8988T (cell line): ENCODE results near the gene MUC5B.
"Not testable (repeated sequence)": the region's sequence is repeated elsewhere in the genome, so short reads cannot be mapped to it uniquely, and the experiment has no call there.

Experiments
- DNase-seq: peaks from one replicate; pipeline ENCODE4 v3.0.0; 2011

The MUC5B gene

DNA sequence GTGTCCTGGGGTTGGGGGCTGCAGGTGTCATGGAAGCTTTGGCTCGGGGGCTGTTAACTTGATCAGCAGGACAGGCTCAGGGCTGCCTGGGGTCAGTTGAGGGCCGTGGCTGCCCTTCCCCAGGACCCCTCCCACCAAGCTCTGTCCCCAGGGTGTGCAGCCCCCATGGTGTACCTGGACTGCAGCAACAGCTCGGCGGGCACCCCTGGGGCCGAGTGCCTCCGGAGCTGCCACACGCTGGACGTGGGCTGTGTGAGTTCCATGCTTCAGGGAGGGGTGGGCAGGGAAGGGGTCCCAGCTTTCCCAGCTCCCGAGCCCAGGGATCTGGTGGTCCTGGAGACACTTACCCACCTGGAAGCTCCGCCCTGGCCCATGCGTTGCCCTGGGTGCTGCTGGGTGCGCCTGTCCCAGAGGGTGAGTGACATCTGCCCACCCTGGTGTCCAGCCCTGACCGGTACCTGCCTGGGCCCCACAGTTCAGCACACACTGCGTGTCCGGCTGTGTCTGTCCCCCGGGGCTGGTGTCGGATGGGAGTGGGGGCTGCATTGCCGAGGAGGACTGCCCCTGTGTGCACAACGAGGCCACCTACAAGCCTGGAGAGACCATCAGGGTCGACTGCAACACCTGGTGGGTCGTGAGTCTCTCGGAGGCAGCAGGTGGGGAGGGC, 11.3 kb downstream of the MUC5B start:
- DNase-seq = peak; percentile 41

DNA sequence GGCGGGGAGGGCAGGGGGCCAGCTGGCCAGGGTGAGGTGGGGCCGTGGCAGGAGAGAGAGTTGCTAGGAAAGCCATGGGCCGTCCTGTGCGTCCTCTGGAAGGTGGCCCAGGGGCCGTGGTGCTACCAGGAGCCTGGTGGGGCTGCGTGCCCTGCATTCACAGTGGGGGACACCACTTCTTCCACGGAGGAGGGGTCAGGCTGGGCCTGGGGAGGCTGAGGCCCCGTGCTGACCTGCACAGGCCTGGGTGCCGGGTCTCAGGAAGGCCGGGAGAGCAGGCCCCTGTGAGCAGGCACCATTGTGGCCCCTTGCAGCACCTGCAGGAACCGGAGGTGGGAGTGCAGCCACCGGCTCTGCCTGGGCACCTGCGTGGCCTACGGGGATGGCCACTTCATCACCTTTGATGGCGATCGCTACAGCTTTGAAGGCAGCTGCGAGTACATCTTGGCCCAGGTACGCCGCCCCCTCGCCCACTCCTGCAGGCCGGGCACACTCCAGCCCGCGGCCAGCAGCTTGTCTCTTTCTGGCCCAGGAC, 12.0 kb downstream of the MUC5B start:
- DNase-seq = peak; percentile 51

DNA sequence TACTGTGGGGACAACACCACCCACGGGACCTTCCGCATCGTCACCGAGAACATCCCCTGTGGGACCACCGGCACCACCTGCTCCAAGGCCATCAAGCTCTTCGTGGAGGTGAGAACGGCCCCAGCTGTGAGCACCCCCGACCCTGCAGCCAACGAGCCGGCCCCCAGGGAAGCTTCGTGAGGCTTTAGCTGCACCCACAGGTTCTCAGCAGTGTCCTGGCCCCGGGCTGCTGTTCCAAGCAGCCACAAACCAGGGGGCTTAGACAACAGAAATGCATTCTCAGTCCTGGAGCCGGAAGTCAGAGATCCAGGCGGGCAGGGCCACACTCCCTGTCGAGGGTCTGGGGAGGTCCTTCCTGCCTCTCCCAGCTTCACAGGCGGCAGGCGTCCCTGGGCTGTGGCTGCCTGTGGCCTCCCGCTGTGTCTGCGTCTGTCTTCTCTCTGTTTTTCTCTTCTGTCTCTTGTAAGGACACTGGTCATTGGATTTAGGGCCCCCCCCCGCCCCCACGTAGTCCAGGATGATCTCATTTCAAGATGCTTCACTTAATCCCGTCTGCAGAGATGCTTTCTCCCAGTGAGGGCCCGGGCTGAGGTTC, 12.5 kb downstream of the MUC5B start:
- DNase-seq = peak; percentile 55

DNA sequence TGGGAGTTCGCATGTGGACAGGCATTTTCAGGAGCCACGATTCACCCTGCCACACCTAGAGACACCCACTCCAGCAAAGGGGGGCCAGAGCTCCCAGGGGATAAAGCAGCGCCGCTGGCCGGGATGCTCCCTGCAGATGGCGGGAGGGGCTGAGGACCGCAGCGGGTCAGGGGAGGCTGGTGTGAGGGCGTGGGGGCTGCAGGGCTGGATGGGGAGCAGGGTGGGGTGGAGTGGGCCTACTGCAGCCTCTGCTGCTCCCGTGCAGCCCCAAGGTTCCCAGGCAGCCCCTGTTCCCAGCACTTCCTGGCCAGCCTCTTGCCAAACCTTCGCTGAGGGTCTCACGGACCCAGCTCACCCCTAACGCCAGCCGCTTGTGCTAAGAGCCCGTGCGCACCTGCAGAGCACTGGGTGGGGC, 13.0 kb downstream of the MUC5B start:
- no peak for DNase-seq

DNA sequence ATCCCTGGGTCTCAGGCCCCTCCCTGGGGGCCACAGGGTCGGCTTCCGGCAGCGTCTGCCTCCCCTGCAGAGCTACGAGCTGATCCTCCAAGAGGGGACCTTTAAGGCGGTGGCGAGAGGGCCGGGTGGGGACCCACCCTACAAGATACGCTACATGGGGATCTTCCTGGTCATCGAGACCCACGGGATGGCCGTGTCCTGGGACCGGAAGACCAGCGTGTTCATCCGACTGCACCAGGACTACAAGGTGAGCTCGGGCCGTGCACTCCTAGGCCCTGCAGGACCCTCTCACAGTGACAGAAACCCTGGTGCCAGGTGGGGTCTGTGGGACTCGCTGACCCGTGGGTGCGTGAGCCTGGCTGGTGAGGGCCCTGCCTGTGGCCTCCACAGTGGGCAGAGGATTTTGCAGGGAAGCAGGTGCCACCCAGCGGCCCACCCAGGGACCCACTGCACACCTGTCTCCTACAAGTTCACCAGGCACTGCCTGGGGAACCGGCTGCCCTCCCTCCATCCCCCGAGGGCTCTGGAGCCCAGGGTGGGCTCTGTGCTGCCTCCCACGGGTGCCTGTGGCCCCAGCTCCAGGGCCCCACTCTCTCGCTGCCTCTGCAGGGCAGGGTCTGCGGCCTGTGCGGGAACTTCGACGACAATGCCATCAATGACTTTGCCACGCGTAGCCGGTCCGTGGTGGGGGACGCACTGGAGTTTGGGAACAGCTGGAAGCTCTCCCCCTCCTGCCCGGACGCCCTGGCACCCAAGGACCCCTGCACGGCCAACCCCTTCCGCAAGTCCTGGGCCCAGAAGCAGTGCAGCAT, 13.7 kb downstream of the MUC5B start:
- DNase-seq = peak; percentile 60

DNA sequence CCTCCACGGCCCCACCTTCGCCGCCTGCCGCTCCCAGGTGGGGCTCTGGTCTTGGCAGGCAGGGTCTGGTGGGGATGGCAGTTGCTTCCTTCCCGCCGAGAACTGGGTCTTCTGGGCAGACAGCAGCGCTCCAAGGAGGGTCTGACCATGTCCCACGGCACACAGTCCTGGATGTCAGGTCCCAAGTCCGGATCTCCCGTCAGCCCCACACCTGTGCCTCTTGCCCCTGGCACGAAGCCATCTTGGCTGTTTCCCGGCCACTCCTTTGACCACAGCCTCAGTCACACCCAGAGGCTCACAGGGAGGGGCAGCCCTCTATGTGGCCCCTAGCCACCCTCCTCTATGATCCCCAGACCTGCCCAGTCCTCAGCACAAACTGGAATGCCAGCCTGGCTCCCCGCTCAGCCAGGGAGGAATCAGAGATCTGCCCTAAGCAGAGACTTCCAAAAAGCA, 14.3 kb downstream of the MUC5B start:
- peak; percentile 55 for DNase-seq

DNA sequence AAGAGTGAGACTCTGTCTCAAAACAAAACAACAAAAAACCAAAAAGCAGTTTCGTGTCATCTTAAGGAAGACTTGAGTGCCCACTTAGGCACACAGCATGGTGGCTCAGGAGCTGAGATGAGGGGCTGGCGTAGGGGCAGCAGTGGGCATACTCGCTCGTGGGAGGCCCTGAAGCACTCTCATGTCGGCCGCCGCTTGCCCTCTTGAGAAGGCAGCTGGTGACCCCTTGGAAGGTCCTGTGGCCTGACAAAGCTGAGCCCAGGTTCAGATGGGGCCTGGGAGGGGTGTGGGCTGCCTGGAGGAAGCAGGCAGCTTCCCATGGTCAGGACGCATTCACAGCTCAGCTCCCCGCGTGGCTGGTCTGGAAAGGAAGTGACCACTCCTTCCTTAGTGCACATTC, 15.0 kb downstream of the MUC5B start:
- DNase-seq = no peak

DNA sequence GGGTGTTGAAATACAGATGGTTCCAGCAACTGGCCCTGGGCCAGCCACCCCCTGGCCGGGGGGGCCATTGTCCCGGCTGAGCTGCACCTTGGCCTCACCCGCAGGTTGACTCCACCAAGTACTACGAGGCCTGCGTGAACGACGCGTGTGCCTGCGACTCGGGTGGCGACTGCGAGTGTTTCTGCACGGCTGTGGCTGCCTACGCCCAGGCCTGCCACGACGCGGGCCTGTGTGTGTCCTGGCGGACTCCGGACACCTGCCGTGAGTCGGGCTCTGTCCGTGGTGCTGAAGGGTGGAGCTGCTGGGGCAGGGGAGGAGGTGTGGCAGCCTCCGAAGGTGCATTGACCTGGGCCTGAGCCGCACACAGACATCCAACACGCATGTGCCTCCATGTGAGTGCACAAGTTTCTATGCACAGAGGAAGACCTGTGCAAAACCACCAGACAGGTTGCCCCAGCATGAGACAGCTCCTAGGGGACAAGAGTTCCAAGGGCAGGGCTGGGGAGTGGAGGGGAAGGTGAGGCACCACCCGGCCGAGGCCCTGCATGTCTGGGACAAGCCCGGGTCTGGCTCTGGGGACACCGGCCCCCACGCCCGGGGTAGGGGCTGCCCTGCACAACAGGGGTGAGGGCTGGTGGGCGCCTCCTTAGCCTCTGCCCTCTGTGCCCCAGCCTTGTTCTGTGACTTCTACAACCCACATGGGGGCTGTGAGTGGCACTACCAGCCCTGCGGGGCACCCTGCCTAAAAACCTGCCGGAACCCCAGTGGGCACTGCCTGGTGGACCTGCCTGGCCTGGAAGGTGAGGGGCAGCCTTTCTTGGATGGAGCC, 16.1 kb downstream of the MUC5B start:
- DNase-seq = no peak

DNA sequence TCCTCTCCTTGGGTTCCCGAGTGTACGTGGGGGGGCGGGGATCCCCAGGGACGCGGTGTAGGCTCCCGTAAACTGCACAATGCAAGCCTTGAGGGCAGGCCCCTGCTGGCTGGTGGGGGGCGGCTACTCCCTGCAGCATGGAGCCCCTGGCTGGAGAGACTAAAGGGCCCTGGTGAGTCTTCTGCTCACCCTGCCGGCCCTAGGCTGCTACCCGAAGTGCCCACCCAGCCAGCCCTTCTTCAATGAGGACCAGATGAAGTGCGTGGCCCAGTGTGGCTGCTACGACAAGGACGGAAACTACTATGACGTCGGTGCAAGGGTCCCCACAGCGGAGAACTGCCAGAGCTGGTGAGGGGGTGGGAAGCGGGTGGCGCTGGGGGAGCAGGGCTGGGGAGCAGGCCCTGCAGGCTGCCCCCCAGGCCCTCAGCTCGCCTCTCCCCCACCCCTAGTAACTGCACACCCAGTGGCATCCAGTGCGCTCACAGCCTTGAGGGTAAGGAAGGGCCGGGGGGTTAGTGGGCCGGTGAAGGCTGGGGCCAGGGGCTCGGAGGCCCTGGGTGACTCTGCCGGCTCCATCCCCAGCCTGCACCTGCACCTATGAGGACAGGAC, 16.8 kb downstream of the MUC5B start:
- DNase-seq = no peak

DNA sequence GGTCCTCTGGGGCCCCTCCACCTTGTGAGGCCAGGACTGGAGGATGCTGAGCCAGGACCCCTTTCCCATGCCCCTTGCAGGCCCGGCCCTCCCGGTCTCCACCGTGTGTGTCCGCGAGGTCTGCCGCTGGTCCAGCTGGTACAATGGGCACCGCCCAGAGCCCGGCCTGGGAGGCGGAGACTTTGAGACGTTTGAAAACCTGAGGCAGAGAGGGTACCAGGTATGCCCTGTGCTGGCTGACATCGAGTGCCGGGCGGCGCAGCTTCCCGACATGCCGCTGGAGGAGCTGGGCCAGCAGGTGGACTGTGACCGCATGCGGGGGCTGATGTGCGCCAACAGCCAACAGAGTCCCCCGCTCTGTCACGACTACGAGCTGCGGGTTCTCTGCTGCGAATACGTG, 17.9 kb downstream of the MUC5B start:
- no peak for DNase-seq

DNA sequence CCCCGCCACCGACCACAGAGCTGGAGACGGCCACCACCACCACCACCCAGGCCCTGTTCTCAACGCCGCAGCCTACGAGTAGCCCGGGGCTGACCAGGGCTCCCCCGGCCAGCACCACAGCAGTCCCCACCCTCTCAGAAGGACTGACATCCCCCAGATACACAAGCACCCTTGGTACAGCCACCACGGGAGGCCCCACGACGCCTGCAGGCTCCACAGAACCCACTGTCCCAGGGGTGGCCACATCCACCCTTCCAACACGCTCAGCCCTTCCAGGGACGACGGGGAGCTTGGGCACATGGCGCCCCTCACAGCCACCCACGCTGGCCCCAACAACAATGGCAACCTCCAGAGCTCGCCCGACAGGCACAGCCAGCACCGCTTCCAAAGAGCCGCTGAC, 18.8 kb downstream of the MUC5B start:
- no peak for DNase-seq

DNA sequence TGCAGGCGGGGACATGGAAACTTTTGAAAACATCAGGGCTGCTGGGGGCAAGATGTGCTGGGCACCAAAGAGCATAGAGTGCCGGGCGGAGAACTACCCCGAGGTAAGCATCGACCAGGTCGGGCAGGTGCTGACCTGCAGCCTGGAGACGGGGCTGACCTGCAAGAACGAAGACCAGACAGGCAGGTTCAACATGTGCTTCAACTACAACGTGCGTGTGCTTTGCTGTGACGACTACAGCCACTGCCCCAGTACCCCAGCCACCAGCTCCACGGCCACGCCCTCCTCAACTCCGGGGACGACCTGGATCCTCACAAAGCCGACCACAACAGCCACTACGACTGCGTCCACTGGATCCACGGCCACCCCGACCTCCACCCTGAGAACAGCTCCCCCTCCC, 19.4 kb downstream of the MUC5B start:
- no peak for DNase-seq

DNA sequence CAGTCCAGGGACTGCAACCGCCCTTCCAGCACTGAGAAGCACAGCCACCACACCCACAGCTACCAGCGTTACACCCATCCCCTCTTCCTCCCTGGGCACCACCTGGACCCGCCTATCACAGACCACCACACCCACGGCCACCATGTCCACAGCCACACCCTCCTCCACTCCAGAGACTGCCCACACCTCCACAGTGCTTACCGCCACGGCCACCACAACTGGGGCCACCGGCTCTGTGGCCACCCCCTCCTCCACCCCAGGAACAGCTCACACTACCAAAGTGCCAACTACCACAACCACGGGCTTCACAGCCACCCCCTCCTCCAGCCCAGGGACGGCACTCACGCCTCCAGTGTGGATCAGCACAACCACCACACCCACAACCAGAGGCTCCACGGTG, 19.9 kb downstream of the MUC5B start:
- not testable (repeated sequence) for DNase-seq

DNA sequence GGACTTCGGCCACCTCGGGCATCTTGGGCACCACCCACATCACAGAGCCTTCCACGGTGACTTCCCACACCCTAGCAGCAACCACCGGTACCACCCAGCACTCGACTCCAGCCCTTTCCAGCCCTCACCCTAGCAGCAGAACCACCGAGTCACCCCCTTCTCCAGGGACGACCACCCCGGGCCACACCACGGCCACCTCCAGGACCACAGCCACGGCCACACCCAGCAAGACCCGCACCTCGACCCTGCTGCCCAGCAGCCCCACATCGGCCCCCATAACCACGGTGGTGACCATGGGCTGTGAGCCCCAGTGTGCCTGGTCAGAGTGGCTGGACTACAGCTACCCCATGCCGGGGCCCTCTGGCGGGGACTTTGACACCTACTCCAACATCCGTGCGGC, 20.7 kb downstream of the MUC5B start:
- not testable (repeated sequence) for DNase-seq

DNA sequence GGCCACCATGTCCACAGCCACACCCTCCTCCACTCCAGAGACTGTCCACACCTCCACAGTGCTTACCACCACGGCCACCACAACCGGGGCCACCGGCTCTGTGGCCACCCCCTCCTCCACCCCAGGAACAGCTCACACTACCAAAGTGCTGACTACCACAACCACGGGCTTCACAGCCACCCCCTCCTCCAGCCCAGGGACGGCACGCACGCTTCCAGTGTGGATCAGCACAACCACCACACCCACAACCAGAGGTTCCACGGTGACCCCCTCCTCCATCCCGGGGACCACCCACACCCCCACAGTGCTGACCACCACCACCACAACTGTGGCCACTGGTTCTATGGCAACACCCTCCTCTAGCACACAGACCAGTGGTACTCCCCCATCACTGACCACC, 21.7 kb downstream of the MUC5B start:
- DNase-seq = not testable (repeated sequence)

DNA sequence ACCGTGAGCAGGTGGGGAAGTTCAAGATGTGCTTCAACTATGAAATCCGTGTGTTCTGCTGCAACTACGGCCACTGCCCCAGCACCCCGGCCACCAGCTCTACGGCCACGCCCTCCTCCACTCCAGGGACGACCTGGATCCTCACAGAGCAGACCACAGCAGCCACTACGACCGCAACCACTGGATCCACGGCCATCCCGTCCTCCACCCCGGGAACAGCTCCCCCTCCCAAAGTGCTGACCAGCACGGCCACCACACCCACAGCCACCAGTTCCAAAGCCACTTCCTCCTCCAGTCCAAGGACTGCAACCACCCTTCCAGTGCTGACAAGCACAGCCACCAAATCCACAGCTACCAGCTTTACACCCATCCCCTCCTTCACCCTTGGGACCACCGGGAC, 22.9 kb downstream of the MUC5B start:
- not testable (repeated sequence) for DNase-seq

DNA sequence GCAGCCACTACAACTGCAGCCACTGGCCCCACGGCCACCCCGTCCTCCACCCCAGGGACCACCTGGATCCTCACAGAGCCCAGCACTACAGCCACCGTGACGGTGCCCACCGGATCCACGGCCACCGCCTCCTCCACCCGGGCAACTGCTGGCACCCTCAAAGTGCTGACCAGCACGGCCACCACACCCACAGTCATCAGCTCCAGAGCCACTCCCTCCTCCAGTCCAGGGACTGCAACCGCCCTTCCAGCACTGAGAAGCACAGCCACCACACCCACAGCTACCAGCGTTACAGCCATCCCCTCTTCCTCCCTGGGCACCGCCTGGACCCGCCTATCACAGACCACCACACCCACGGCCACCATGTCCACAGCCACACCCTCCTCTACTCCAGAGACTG, 23.4 kb downstream of the MUC5B start:
- DNase-seq = not testable (repeated sequence)

DNA sequence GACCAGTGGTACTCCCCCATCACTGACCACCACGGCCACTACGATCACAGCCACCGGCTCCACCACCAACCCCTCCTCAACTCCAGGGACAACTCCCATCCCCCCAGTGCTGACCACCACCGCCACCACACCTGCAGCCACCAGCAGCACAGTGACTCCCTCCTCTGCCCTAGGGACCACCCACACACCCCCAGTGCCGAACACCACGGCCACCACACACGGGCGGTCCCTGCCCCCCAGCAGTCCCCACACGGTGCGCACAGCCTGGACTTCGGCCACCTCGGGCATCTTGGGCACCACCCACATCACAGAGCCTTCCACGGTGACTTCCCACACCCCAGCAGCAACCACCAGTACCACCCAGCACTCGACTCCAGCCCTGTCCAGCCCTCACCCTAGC, 24.2 kb downstream of the MUC5B start:
- DNase-seq = not testable (repeated sequence)

DNA sequence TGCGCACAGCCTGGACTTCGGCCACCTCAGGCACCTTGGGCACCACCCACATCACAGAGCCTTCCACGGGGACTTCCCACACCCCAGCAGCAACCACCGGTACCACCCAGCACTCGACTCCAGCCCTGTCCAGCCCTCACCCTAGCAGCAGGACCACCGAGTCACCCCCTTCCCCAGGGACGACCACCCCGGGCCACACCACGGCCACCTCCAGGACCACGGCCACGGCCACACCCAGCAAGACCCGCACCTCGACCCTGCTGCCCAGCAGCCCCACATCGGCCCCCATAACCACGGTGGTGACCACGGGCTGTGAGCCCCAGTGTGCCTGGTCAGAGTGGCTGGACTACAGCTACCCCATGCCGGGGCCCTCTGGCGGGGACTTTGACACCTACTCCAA, 26.1 kb downstream of the MUC5B start:
- DNase-seq = not testable (repeated sequence)

DNA sequence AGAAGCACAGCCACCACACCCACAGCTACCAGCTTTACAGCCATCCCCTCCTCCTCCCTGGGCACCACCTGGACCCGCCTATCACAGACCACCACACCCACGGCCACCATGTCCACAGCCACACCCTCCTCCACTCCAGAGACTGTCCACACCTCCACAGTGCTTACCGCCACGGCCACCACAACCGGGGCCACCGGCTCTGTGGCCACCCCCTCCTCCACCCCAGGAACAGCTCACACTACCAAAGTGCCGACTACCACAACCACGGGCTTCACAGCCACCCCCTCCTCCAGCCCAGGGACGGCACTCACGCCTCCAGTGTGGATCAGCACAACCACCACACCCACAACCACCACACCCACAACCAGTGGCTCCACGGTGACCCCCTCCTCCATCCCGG, 27.5 kb downstream of the MUC5B start:
- not testable (repeated sequence) for DNase-seq

DNA sequence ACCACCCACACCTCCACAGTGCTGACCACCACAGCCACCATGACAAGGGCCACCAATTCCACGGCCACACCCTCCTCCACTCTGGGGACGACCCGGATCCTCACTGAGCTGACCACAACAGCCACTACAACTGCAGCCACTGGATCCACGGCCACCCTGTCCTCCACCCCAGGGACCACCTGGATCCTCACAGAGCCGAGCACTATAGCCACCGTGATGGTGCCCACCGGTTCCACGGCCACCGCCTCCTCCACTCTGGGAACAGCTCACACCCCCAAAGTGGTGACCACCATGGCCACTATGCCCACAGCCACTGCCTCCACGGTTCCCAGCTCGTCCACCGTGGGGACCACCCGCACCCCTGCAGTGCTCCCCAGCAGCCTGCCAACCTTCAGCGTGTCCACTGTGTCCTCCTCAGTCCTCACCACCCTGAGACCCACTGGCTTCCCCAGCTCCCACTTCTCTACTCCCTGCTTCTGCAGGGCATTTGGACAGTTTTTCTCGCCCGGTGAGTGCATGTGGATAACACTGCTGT, 28.4 kb downstream of the MUC5B start:
- no peak for DNase-seq
